IPS DF 4.7 (cell line): Measurements from ENCODE around the gene TLE3.

ENCODE experiments used
- DNase-seq: peaks from one replicate; pipeline ENCODE4 v3.0.0-alpha.2; 2013; ENCODE audit warnings: low spot score; ENCODE audit errors: extremely low read depth

The TLE3 gene

DNA sequence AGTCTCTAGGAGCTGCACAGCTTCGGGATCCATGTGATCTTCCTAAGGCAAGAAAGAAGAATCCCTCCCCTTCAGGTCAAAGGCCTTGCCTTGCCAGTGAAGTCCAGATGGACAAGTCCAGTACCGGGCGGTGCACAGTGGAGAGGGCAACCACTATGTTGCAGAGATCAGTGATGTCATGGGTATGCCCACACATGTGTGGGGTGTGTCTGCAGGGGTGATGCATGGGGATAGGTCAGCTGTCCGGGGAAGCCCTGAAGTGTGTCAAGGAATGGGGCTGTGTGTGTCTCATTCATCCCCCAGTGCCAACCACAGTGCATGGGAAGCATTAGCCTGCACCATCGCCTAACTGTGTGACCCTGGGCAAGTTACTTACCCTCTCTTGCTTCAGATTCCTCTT, 66.5 kb downstream of the TLE3 start:
- no peak for DNase-seq

DNA sequence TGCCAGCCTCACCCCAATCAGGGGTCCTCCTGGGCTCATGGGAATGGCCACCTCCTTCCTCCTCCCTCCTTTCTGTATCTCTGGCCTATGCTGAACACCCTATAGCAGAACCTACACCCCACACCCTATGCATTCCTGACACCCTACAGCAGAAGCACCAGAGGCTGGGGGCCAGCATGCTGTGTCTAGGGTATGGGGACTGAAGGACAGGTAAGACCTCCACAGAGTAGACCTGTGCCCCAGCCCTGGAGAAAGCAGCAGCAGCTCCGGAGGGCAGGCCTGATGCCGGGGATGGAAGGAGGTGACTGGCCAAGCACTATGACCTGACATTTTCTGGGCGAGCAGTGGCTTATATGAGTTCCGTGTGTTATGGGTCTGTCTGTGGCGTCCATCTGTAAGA, 66.9 kb downstream of the TLE3 start:
- no peak for DNase-seq

DNA sequence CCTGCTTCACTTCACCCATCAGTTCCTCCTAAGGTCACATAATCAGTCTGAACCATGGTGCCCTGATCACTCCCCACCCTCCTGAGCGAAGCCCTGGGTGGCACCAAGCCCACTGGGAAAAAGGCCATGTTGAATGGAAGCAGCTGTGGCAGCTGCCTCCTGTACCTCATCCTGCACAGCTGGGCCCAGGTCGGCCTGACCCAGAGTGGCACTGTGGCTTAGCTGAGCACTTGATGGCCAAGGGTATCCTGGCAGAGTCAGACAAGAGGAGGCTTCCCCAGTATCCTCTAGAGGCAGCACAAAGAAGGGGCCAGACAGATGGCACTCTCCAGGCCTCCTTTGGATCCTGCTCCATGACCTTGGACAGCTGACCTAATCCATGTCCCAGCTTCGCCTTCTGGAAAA, 68.4 kb downstream of the TLE3 start:
- no peak for DNase-seq

DNA sequence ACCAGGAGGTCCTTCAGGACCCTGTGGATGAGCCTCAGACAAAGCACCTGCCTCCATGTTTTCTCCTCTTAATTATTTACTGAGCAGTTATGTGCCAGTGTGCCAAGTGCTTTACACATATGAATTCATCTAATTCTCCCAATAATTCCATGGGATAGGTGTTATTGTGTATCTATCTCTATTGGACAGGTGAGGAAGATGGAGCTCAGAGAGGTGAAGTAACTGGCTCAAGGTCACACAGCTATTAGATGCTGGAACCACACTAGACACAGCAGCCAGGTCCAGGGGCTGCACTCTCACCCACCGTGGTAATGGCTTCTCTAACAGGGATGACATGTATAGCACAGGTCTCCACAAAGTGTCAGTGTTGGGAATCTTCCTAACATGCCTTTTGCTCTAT, 70.2 kb downstream of the TLE3 start:
- DNase-seq: no peak

DNA sequence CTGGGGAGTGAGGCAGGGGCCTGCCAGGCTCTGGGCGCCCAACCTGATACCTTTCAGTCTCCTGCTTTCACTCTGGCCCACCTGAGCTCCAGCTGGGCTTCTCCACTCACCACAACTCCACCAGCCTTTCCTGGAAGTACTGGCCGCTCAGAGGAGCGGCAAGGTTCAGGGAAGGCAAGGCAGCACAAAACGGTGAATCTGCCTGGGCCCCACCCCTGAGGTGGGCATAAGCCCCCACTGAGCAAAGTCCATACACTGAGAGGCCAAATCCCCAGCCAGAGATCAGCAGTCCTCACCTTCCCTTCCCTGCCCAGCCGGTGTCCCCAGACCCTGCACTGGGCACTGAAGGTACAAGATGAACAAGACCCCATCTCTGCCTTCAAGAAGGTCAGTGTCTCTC, 70.7 kb downstream of the TLE3 start:
- no peak for DNase-seq

DNA sequence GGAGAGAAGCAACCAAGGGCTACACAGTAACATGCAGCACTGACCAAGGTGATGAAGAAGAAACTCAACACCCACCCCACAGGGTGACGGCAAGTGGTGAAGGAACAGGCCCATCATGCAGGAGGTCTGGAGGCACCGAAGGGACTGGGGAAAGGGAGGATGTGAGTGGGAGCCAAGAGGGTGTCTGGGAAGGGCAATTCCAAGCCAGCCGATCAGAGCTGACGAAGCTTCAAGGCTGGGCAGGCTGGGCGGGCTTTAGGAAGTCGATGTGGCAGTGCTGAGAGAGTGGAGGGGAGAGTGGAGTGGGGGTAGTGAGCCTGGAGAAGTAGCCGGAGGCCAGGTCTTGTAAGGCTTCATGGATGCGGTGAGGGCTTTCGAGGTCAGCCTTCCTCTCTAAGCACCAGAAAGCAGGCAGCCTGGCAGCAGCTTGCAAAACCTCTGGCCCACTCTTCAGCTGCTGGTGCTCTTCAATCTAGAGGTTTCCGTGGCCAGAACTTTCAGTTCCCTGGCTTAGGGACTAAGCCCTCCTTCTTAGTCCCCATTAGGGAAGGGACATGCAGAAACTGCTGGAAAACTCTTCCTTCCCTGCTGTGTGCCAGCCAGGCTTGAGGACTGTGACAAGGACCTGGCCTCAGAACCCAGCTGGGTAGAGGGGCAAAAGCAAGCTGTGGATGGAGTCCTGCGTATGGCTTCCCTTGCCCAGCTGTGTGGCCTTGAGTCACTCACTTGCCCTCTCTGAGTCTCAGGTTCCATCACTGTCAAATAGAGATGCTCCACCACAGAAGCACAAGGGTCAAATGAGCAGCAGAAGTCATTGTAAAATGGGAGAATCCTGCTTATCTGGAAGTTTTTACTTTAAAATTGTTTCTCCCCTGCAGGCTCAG, 72.1 kb downstream of the TLE3 start:
- no peak for DNase-seq

DNA sequence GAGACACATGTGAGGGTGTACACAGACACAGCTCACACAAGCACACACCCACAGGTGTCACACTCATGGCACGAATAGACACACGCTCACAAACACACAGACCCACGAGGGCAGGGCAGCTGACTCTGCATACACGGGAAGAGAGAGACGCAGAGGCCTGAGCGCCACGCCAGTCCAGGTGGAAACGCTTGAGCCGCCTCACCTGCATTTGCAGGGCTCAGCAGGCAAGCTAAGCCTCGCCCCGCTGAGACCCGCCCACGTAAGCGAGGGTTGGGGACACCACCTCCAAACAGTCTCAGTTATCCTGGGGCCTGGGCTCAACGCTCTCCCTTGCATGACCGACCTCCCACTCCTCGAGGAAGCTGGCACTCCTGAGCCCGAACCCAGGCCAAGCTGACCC, 73.2 kb downstream of the TLE3 start:
- DNase-seq: no peak

DNA sequence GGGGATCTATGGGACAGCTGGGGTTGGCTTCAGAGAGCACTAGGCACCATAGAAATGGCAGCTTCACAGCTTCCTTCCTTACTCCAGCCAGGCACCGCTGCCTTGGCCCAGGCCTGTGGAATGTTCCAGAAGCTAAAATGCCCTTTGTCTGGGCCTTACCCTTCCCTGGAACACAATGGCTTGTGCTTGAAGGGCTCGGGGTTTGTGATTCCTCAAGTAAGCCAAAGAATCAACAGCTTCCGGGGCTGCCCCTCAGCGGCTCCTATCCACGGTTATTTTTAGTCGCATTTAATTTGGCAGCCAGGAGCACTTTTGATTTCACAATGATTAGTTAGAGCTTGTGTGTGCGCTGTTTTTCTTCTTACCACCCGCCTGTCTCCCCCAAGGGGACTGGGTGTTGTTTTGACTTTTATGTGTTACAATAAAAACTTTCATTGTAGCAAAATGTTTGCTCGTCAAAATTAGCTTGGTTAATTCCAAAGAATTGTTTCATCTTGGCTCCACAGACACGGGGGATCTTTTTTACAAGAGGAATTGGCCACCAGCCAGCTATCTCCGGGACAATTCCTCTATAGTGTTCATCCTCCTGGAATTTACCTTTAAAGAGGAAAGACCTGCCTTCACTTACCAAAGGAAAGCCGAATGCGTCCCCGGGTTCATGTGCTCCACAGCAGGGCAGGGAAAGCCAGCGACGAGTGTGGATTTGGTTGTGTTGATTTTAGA, 73.8 kb downstream of the TLE3 start:
- DNase-seq: no peak

DNA sequence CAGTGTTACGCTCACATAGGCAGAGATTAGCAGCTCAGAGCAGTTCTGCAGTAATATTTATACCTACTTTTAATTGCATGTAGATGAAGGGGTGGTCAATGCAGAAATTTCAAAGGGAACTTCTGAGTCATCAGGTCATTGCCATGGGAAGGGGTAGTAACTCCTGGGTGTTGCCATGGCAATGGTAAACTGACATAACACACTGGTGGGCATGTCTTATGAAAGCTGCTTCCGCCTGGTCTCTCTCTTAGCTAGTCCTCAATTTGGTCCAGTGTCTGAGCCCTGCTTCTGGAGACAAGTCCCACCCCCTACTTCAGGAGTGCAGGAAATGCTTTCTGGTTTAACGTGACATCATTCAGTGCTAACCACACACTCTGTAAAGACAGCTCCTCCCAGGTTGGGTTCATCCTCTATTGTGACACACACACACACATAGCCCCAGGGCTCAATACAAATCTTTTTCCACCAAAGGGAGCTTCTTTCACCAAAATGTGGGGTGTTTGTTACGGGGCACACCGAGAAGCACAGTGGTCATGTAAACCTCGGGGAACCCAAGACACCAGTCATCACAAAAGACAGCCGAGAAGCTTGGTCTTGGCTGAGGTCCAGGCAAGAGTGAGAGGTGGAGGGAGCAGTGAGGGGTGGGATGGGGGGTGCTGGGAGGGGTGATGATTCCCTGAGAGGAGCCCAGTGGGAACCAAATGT, 74.5 kb downstream of the TLE3 start:
- DNase-seq: no peak

DNA sequence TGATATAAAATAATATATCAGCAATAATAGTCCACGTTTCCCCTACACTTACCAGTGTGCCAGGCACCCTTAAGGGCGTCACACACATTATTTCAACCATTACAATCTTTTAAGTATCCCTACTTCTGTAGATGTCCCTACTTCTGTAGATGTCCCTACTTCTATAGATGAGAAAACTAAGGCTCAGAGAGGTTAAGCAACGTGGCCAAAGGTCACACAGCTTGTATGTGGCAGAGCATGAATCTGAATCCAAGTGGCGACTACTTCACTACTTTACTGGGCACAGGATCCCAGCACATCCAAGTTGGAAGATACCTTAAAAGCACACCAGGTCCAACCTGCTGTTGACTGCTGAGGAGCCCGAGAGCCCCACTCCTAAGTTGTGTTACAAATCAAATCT, 77.5 kb downstream of the TLE3 start:
- no peak for DNase-seq

DNA sequence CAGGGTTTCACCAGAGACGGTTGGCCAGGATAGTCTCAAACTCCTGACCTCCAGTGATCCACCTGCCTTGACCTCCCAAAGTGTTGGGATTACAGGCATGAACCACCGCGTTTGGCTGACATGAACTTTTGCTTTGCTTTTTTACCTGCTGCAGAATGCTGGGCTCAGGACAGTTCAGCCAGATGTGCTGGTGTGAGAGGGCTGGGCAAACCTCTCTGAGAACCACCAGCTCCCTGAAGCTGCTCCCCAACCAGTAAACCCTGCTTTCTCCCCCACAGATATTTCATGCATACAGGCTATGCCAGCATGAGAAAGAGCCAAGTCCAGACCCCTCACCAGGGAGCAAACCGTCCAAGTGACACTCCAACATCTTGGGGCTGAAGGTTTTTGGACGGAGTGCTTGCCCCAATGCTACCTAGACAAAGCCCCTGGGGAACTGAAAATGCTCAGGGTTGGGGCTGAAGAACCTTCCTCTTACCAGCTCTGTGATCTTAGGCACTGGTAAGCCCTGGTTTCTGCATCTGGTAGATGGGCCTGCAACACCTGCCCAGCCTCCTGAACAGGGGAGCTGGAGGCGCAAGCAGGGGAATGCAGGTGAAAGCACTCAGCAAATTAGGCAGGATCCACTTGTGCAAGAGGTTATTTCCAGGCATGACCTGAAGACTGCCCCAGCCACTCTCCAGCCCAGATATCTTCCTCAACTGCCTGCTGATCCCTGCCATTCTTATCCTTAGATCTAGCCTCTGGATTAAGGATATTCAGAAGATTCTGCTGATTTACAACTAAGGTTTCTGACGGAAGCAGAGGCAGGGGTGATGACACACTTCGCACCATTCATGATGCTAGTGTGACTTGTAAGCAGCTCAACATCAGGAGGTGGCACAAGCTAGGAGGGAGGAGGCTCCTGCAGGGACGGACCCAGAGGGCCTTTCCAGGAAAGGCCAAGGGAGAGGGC, 78.8 kb downstream of the TLE3 start:
- DNase-seq: no peak

DNA sequence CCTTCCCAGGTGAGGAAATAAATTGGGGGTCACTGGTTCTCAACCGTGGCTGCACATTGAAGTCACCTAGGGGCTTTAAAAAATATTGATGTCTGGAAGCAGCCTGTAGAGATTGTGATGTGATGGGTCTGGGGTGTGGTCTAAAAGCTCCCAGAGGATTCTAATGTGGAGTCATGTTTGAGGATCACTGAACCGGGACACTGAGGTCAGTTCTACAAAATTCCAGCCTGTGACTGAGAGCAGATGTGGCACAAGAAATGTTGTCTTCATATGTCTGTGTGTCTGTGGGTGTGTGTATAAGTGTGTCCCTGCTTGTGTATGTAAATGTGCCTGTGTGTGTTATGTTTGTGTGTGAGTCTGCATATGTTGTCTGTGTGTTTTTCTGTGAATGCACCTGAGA, 79.9 kb downstream of the TLE3 start:
- DNase-seq: no peak

DNA sequence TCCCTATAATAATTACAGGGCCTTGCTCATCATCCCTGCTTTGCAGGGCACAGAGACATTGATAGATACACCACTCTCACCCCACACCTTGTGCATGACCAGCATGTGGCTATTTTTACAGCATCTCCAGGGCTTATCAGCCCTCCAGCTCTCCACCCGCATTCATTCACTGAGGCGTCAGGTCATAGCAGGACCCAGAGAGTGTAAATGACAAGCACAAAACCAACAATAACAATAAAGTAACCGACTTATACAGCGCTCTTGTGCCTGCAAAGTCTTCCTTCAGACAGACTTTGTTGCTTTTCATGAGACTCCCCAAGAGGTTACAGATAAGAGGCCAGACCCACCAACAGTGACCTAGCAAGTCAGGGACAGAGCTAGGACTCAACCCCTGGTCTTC, 80.7 kb downstream of the TLE3 start:
- no peak for DNase-seq

DNA sequence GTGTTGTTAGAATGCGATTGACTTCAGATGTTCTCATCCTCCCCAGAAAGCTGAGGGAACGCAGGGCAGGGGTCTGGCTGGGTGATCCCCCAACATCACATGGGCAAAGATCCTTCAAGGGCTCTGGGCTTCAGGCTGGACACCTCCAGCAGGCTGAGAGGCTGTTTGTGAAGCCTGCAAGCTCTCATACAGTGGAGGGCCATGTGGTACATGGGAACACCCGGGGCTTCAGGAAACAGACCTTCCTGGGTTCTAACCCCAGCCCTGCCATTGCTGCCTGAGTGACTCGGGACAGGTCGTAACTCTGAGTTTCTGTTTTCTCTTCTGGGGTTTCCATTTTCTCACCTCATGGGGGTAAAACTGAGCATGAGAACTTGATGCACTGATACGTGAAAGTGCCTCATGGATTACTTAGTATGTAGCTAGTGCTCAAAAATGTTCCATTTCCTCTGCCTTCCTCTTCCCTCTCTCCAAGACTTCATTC, 81.2 kb downstream of the TLE3 start:
- DNase-seq: no peak

DNA sequence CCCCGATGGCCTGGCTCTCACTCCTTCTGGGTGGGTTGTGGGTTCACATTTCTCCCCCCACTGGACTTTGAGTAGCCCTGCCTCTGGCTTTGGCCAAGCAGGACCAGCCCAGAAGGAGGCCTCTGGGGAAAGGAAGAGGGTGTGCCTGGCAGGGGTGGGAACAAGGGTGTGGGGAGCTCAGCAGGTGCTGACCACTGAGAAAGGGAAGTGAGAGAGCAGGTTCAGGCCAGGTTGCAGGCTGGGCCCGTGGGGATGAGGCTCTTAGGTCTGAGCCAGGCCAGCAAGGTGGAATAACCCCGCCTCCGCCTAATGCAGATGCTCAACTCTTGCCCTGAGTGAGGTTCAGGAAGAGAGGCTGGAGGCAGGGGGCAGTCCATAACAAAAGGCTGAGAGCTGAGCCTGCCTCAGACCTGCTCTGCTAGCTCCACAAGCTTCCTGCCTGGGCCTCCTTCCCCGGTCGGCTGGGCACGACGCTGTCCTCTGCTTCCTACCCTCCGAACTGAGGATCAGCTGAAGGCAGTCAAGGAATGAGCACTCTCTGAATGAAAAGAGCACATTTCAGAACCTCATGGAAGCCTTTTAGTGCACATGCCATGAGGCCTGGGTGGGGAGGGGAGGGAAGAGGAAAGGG, 82.7 kb downstream of the TLE3 start:
- DNase-seq: peak; percentile 80

DNA sequence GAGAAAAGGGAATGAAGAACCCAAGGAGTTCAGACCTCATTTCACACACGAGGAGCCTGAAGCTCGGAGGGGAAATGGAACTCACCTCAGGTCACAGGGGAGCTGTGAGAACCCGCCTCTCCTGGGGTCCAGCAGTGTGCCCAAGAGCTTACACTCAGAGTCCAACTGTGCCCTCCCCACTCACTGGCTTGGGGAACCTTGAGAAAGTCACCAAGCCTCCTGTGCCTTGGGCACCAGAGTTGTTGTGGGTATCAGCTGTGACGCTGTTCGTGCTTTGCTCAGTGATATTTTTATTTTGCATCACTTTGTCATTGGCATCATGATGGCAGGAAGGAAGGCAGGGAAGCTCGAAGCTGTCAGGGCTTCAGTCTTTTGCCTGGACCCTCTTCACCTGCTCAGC, 83.4 kb downstream of the TLE3 start:
- no peak for DNase-seq

DNA sequence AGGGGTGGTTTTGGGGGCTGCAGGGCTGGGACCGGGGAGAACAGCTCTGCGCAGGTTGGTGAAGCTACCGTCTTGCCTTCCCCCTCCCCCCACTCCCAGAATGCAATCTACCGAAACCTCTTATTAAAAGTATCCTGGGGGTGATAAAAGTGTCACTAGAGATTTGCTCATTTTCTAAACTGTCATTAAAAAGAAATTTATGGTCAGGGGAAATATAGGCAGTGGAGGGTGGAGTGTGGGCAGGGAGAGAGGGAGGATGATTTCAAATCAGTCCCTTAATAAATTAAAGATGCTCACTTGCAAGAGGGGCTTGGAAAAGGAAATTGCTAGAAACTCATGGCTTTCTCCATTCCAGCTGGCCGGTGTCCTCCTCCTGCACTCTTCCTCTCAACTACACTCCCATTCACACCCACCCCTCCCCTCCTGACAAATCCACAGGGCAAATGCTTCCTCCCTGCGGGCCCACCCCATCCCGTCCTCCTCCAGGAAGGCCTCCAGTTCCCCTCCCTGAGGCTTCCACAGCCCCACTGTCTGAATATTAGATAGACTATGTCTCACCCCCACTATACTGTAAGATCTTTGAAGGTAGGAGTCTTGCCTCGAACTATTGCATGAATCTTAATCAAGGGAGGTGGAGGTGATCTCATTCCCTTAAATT, 83.9 kb downstream of the TLE3 start:
- DNase-seq: no peak

DNA sequence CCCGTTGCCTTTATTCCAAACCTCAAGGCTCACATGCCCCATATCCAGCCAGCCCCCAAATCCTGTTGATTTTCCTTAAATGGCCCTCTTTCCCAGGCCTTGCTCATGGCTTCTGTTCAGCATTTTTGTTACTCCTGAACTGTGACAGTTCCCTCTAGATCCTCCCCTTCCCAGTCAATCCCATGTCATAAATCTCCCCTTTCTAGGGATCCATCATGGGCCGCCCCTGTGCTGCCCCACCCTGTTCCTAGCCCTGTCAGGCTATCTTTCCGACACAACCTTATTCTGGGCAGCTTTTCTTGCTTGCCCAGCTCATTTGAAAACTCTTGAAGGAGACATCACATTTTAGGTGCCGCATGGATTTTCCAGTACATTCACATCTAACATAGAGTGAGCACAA, 84.8 kb downstream of the TLE3 start:
- no peak for DNase-seq

DNA sequence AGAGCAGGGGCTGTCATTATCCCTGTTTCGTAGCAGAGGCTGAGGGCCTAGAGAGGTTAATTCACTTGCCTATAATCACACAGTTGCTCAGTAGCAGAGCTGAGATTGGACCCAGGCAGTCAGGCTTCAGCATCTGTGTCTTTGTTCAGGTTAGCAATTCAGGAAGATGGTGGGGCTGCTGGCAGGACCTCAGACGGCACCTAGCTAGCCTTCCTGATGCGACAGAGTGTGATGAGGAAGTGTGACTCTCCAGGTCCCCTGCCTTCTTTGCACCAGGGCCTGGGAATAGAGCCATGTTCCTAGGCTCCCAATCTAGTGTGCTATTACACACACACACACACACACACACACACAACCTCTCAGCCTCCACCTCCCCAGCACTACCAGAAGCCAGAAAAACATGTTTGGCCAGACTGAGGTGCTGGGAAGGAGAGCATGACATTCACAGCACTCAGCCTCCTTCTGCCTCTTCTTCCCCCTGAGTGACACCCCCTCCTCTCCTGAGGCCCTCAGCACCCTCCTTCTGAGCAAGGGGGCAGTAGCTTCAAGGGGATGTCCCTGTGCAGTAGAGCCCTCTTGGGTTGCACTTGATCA, 88.9 kb downstream of the TLE3 start:
- DNase-seq: no peak
